NT2/D1 (cell line): ENCODE results near the gene SYP.

Source experiments
- SUZ12 ChIP-seq: IDR thresholded peaks from 2 replicates; pipeline ENCODE4 v1.6.1; 2011; ENCODE audit not compliant: insufficient read length, insufficient read depth; ENCODE audit errors: extremely low read depth
- YY1 ChIP-seq: IDR thresholded peaks from 2 replicates; pipeline ENCODE4 v1.6.1; 2011; ENCODE audit not compliant: insufficient read length, insufficient read depth
- ZNF274 ChIP-seq: IDR thresholded peaks from 2 replicates; pipeline ENCODE4 v1.6.1; 2011; ENCODE audit warnings: mild to moderate bottlenecking, low read depth, low read length

- no peak for TF ChIP-seq ZNF274
- TF ChIP-seq YY1: no peak
- TF ChIP-seq SUZ12: no peak
Measured at GRCh38 chrX:49189606-49190005, 10.4 kb downstream of the SYP start.
